ENCODE results near the gene ROR2.

DNA sequence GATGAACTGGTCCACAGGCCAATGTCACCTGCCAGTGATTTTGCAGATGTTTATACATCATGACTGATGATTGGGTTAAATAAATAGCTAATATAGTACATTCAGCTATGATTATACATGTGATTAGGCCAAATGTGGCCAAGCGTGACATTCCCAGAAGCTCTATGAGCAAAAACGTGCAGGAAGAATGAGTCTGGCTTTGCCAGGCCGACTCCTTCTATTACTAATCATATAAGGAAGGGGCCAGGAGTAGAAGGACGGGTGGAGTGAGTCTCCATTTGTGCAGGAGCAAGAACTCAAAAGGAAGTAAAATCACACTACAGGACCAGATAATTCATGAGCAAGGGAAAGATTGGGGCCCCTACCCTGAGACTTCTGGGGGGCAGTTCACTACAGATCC is 178.2 kb downstream of the ROR2 start:
- no peak for TF ChIP-seq SIN3A (IDR thresholded peaks at IDR 0.05; ENCODE audit: borderline replicate concordance, insufficient read depth, low read depth, low read length)
- TF ChIP-seq, protein P1, sequence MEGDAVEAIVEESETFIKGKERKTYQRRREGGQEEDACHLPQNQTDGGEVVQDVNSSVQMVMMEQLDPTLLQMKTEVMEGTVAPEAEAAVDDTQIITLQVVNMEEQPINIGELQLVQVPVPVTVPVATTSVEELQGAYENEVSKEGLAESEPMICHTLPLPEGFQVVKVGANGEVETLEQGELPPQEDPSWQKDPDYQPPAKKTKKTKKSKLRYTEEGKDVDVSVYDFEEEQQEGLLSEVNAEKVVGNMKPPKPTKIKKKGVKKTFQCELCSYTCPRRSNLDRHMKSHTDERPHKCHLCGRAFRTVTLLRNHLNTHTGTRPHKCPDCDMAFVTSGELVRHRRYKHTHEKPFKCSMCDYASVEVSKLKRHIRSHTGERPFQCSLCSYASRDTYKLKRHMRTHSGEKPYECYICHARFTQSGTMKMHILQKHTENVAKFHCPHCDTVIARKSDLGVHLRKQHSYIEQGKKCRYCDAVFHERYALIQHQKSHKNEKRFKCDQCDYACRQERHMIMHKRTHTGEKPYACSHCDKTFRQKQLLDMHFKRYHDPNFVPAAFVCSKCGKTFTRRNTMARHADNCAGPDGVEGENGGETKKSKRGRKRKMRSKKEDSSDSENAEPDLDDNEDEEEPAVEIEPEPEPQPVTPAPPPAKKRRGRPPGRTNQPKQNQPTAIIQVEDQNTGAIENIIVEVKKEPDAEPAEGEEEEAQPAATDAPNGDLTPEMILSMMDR (IDR thresholded peaks at IDR 0.05): no peak
- TF ChIP-seq, protein P2, sequence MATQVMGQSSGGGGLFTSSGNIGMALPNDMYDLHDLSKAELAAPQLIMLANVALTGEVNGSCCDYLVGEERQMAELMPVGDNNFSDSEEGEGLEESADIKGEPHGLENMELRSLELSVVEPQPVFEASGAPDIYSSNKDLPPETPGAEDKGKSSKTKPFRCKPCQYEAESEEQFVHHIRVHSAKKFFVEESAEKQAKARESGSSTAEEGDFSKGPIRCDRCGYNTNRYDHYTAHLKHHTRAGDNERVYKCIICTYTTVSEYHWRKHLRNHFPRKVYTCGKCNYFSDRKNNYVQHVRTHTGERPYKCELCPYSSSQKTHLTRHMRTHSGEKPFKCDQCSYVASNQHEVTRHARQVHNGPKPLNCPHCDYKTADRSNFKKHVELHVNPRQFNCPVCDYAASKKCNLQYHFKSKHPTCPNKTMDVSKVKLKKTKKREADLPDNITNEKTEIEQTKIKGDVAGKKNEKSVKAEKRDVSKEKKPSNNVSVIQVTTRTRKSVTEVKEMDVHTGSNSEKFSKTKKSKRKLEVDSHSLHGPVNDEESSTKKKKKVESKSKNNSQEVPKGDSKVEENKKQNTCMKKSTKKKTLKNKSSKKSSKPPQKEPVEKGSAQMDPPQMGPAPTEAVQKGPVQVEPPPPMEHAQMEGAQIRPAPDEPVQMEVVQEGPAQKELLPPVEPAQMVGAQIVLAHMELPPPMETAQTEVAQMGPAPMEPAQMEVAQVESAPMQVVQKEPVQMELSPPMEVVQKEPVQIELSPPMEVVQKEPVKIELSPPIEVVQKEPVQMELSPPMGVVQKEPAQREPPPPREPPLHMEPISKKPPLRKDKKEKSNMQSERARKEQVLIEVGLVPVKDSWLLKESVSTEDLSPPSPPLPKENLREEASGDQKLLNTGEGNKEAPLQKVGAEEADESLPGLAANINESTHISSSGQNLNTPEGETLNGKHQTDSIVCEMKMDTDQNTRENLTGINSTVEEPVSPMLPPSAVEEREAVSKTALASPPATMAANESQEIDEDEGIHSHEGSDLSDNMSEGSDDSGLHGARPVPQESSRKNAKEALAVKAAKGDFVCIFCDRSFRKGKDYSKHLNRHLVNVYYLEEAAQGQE (IDR thresholded peaks at IDR 0.05; ENCODE audit: insufficient read depth in 1 of 2, low read depth in 2 of 2, low read length in 1 of 2): no peak

Measured in Panc1 (cell line).